T-cell (primary cell): ENCODE data around the gene CFAP92. TPM values are rescaled to one million over a fixed set of nuclear protein-coding genes. Genes with fewer than 3 reads are reported as not detected.

ENCODE experiments used
- ATAC-seq, 4 experiments: fragments of 200-7000 bp in 3 of 4; fragments of 150-1000 bp in 1 of 4; cut with Tn5 transposase; replicated peaks in 1 of 4; 1 replicate in 3 of 4; 2 replicates in 1 of 4; pipeline ENCODE4 v1.10.0; 2021; ENCODE audit warnings: moderate library complexity in 3 of 4, mild to moderate bottlenecking in 2 of 4, moderate number of reproducible peaks in 1 of 4
- CTCF ChIA-PET, 2 donors: fragments of 300-600 bp; sonication (Branson Sonifier 250); formaldehyde crosslinking; loops; one replicate each; lab custom pipeline; 2022; ENCODE audit warnings: antibody characterized with exemption in 2 of 2; lab: Charles Lee
- POLR2A ChIA-PET, 2 donors: fragments of 300-600 bp; sonication (Branson Sonifier 250); formaldehyde crosslinking; loops; one replicate each; lab custom pipeline; 2022; ENCODE audit warnings: antibody characterized with exemption in 2 of 2; lab: Charles Lee
- DNase-seq, 35 experiments: peaks; one replicate each; pipeline versions ENCODE4 v3.0.0 to v3.0.0-alpha.2; 2013 to 2023
- H3K27ac ChIP-seq: one replicate; pipeline ENCODE4 v1.5.1; 2013; ENCODE audit warnings: low read length
- H3K27me3 ChIP-seq, 2 experiments: replicated peaks in 1 of 2; 1 replicate in 1 of 2; 2 replicates in 1 of 2; pipeline versions ENCODE4 v1.6.1 to v1.7.0; 2013; ENCODE audit warnings: low read length in 1 of 2, mixed read lengths in 1 of 2; ENCODE audit not compliant: control insufficient read depth in 2 of 2, insufficient read depth in 2 of 2; ENCODE audit errors: extremely low read depth in 1 of 2
- H3K36me3 ChIP-seq, 2 donors: 1 replicate in 1 of 2; 2 replicates in 1 of 2; pipeline versions ENCODE4 v1.6.1 to v1.7.0; 2013; ENCODE audit warnings: low read length in 1 of 2; ENCODE audit not compliant: control insufficient read depth in 2 of 2, insufficient read depth in 1 of 2; ENCODE audit errors: extremely low read depth in 1 of 2
- H3K4me1 ChIP-seq, 2 experiments: 1 replicate in 1 of 2; 2 replicates in 1 of 2; pipeline versions ENCODE4 v1.6.1 to v1.7.0; 2013; ENCODE audit warnings: low read length in 2 of 2, mixed read lengths in 1 of 2; ENCODE audit not compliant: insufficient read depth in 2 of 2, control insufficient read depth in 1 of 2; ENCODE audit errors: extremely low read depth in 1 of 2
- H3K4me3 ChIP-seq, 2 donors: 1 replicate in 1 of 2; 2 replicates in 1 of 2; pipeline versions ENCODE4 v1.5.1 to v1.7.0; 2013; ENCODE audit warnings: mild to moderate bottlenecking in 2 of 2, low read length in 1 of 2, moderate library complexity in 1 of 2; ENCODE audit not compliant: control insufficient read depth in 1 of 2; ENCODE audit errors: extremely low read depth in 1 of 2
- H3K9me3 ChIP-seq: 2 replicates; pipeline ENCODE4 v1.7.0; 2013
- H3K27ac Mint-ChIP-seq, 2 donors: one replicate each; pipeline ENCODE4 v1.8.0; 2020 to 2021; ENCODE audit warnings: mild to moderate bottlenecking in 2 of 2, mixed read lengths in 2 of 2
- H3K27me3 Mint-ChIP-seq, 2 donors: one replicate each; pipeline ENCODE4 v1.8.0; 2021 to 2022; ENCODE audit warnings: mixed read lengths in 2 of 2
- H3K36me3 Mint-ChIP-seq: one replicate; pipeline ENCODE4 v1.8.0; 2021; ENCODE audit warnings: mixed read lengths
- H3K4me1 Mint-ChIP-seq, 3 donors: one replicate each; pipeline ENCODE4 v1.8.0; 2020 to 2022; ENCODE audit warnings: mixed read lengths in 3 of 3, mild to moderate bottlenecking in 1 of 3
- H3K4me3 Mint-ChIP-seq, 3 donors: one replicate each; pipeline ENCODE4 v1.8.0; 2020 to 2022; ENCODE audit warnings: mild to moderate bottlenecking in 3 of 3, mixed read lengths in 3 of 3, moderate library complexity in 3 of 3
- H3K9me3 Mint-ChIP-seq, 3 donors: one replicate each; pipeline ENCODE4 v1.8.0; 2020 to 2022; ENCODE audit warnings: mixed read lengths in 3 of 3
- WGBS: methylation state at CpG from one replicate; pipeline ENCODE4 v1.1.5; 2013; ENCODE audit warnings: missing lambda C conversion rate; ENCODE audit not compliant: insufficient coverage; 5-methylcytosine and 5-hydroxymethylcytosine counted together
- total RNA-seq, 35 experiments: library from RNA in 6 of 35; stranded (reverse) in 6 of 35; fragments of 120-200 nt in 1 of 35; gene quantifications; one replicate each; pipeline versions ENCODE4 v1.2.1 to v1.2.4 and lab custom pipeline; 2013 to 2026

Gene CFAP92
- total RNA-seq, 5 donors from 2014 or later (not counting 1 experiment from before 2014, with no cell fraction given): 0.13 to 0.49 (median 0.26) TPM

- ATAC-seq (peak; percentile 26 to 46 (median 29)), DNase-seq (peak in 14 of 35 experiments; percentile 14 to 49 (median 25))
- Histone ChIP-seq H3K9me3 (no peaks in the 10 kb centered on the region), H3K27ac (no peak overlapping the region), H3K27me3 (peaks cover 0 to 47% of the 10 kb centered on the region in 2 experiments), H3K4me3 (peak overlapping the region in 1 of 2 donors; percentile 72), H3K4me1 (peaks cover 23 to 50% of the 10 kb centered on the region in 2 experiments), H3K36me3 (no peaks in the 10 kb centered on the region)
- Mint-ChIP-seq H3K27ac (peak overlapping the region in 1 of 2 donors; percentile 23), H3K4me3 (peak overlapping the region; percentile 35 to 82 (median 51)), H3K27me3 (peaks cover 14 to 33% of the 10 kb centered on the region in 2 donors), H3K4me1 (peaks cover 50 to 58% (median 51%) of the 10 kb centered on the region in 3 donors), H3K36me3 (no peaks in the 10 kb centered on the region), H3K9me3 (no peaks in the 10 kb centered on the region)
- CTCF ChIA-PET: interaction anchor here (0.6 to 3.9 kb wide), 4 partner anchors 14 to 244 kb away, joined by 3 to 49 read pairs (median 11); no protein-coding TSS in a partner anchor
- POLR2A ChIA-PET: interaction anchor here in 1 of 2 donors (0.6 kb wide), 1 partner anchor 241 kb away, joined by 3 read pairs; no protein-coding TSS in a partner anchor
- WGBS: under 1% methylated on average over 78 of the region's 81 CpGs
Measured at GRCh38 chr3:129001806-129002572, 8.1 kb upstream of the CFAP92 start.

GRCh38 chr3:129001101-129001805 lies 7.4 kb upstream of the CFAP92 start, which contains the start of gene EFCC1:
Gene EFCC1 (plus strand): TSS chr3:129001304. CDS start chr3:129001629, 325 bp downstream.
- CTCF ChIA-PET: no interaction called here
- Mint-ChIP-seq H3K4me1 (peaks cover 50 to 58% (median 51%) of the 10 kb centered on the region in 3 donors), H3K27ac (no peak within 1 kb of the TSS), H3K9me3 (no peaks in the 10 kb centered on the region), H3K36me3 (no peaks in the 10 kb centered on the region), H3K4me3 (peak within 1 kb of the TSS; percentile 35 to 82 (median 51)), H3K27me3 (peaks cover 14 to 33% of the 10 kb centered on the region in 2 donors)
- peak in 1 of 4 experiments; percentile 22 for ATAC-seq
- no peak within 1 kb of the TSS for H3K27ac ChIP-seq
- H3K4me1 ChIP-seq: peaks cover 26 to 50% of the 10 kb centered on the region in 2 experiments
- peak within 1 kb of the TSS; percentile 6 to 72 for H3K4me3 ChIP-seq
- H3K9me3 ChIP-seq: no peaks in the 10 kb centered on the region
- no peaks in the 10 kb centered on the region for H3K36me3 ChIP-seq
- H3K27me3 ChIP-seq: peaks cover 0 to 51% of the 10 kb centered on the region in 2 experiments
- peak in 2 of 35 experiments; percentile 3 to 15 for DNase-seq
- WGBS: 9% methylated on average over 62 of the region's 74 CpGs
- POLR2A ChIA-PET: interaction anchor here in 1 of 2 donors (0.6 kb wide), 1 partner anchor 240 kb away, joined by 3 read pairs; no protein-coding TSS in a partner anchor

- 81% methylated on average over 12 of the region's 15 CpGs for WGBS
- POLR2A ChIA-PET: no interaction called here
- Mint-ChIP-seq H3K4me1 (peaks cover 50 to 60% (median 50%) of the 10 kb centered on the region in 3 donors), H3K36me3 (no peaks in the 10 kb centered on the region), H3K27ac (no peak overlapping the region), H3K4me3 (peak overlapping the region; percentile 34 to 82 (median 34)), H3K9me3 (no peaks in the 10 kb centered on the region), H3K27me3 (peaks cover 14 to 33% of the 10 kb centered on the region in 2 donors)
- peaks cover 31 to 49% of the 10 kb centered on the region in 2 experiments for H3K4me1 ChIP-seq
- H3K4me3 ChIP-seq: peak overlapping the region in 1 of 2 donors; percentile 72
- H3K9me3 ChIP-seq: no peaks in the 10 kb centered on the region
- ATAC-seq (no peak), DNase-seq (no peak)
- CTCF ChIA-PET: interaction anchor here in 1 of 2 donors (1.0 kb wide), 1 partner anchor 31 kb away, joined by 13 read pairs; no protein-coding TSS in a partner anchor
- H3K36me3 ChIP-seq: no peaks in the 10 kb centered on the region
- no peak overlapping the region for H3K27ac ChIP-seq
- H3K27me3 ChIP-seq: peaks cover 0 to 51% of the 10 kb centered on the region in 2 experiments
Measured at GRCh38 chr3:129000742-129001100, 6.8 kb upstream of the CFAP92 start.

DNA sequence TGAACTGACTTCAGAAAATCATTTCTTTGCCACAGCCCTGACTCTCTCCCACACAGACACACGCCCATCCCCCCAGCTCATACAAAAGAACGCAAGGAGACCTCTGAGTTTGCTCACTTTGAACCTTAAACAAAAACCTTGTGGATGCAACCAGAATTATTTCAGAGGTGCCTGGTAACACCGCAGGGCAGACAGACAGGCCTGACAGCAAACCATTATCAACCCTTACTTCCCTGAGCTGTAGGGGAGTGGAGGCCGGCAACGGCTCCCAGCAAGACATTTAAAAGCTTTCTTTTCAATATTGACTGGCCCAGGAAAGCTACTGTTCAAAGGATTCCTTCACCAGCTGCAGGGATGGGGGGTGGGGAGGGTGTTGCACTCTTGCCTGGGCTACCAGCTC lies 5.2 kb upstream of the CFAP92 start:
- no peak for ATAC-seq

DNA sequence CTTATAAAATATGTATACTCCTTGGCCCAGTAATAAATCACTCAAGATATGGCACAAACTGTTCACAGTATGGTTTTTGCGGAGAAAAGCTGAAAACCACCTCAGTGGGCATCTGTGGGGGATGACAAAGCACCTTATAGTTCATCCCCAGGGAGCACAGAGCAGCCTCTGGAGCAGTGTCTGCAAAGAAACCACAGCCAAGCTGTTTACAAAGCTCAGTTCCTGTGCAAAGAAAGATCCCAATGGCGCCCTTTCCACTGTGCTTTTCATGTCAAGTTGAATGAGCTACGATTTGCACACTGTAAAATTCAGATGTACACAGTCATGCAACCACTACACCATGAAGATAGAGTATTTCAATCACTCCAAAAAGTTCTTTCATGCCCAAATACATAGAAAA lies 4.7 kb upstream of the CFAP92 start:
- H3K36me3 ChIP-seq: no peaks in the 10 kb centered on the region
- H3K4me1 ChIP-seq: peaks cover 42 to 52% of the 10 kb centered on the region in 2 experiments
- H3K4me1 Mint-ChIP-seq: peaks cover 52 to 61% (median 54%) of the 10 kb centered on the region in 3 donors
- no peak overlapping the region for H3K4me3 ChIP-seq
- no peak overlapping the region for H3K27ac ChIP-seq
- no peak overlapping the region for H3K27ac Mint-ChIP-seq
- H3K9me3 Mint-ChIP-seq: no peaks in the 10 kb centered on the region
- WGBS: 44% methylated on average over 1 of the region's 3 CpGs
- ChIA-PET CTCF (interaction anchor here (0.5 to 1.3 kb wide), 6 partner anchors 17 to 264 kb away, joined by 3 to 7 read pairs (median 5); no protein-coding TSS in a partner anchor), POLR2A (interaction anchor here (0.6 kb wide), 2 partner anchors 122 to 310 kb away, joined by 3 to 8 read pairs; no protein-coding TSS in a partner anchor)
- ATAC-seq: no peak
- DNase-seq: peak in 1 of 35 experiments; percentile 16
- no peaks in the 10 kb centered on the region for H3K9me3 ChIP-seq
- H3K27me3 Mint-ChIP-seq: peaks cover 14 to 29% of the 10 kb centered on the region in 2 donors
- no peaks in the 10 kb centered on the region for H3K36me3 Mint-ChIP-seq
- H3K4me3 Mint-ChIP-seq: peak overlapping the region in 1 of 3 donors; percentile 54
- peaks cover 0 to 42% of the 10 kb centered on the region in 2 experiments for H3K27me3 ChIP-seq

More for the DNA sequence above, 5.2 kb upstream of the CFAP92 start:
- POLR2A ChIA-PET: interaction anchor here (0.6 to 0.7 kb wide), 3 partner anchors 123 to 309 kb away, joined by 3 to 8 read pairs (median 6); no protein-coding TSS in a partner anchor
- Histone ChIP-seq H3K4me3 (no peak overlapping the region), H3K9me3 (no peaks in the 10 kb centered on the region), H3K27ac (no peak overlapping the region), H3K36me3 (no peaks in the 10 kb centered on the region), H3K4me1 (peaks cover 42 to 51% of the 10 kb centered on the region in 2 experiments), H3K27me3 (peaks cover 0 to 45% of the 10 kb centered on the region in 2 experiments)
- Mint-ChIP-seq H3K4me3 (peak overlapping the region in 2 of 3 donors; percentile 7 to 54), H3K27ac (peak overlapping the region in 1 of 2 donors; percentile 71), H3K27me3 (peaks cover 14 to 29% of the 10 kb centered on the region in 2 donors), H3K4me1 (peaks cover 52 to 60% (median 53%) of the 10 kb centered on the region in 3 donors), H3K36me3 (no peaks in the 10 kb centered on the region), H3K9me3 (no peaks in the 10 kb centered on the region)
- no peak for DNase-seq
- CTCF ChIA-PET: interaction anchor here (0.5 to 1.3 kb wide), 9 partner anchors 9 to 415 kb away, joined by 3 to 7 read pairs (median 4); no protein-coding TSS in a partner anchor
- 80% methylated on average over 1 of the region's 5 CpGs for WGBS
